HG03135 (cell line): ENCODE measurements around the gene SLC34A3.

Experiments
- ATAC-seq: cut with Tn5 transposase; IDR thresholded peaks from one replicate; pipeline ENCODE4 v1.9.1; 2021; ENCODE audit warnings: mild to moderate bottlenecking, moderate library complexity; ENCODE audit not compliant: unreplicated experiment

Gene SLC34A3

GRCh38 chr9:137217276-137218211 lies 13.2 kb upstream of the SLC34A3 start:
- ATAC-seq: no peak

GRCh38 chr9:137218212-137218753 lies 12.4 kb upstream of the SLC34A3 start:
- no peak for ATAC-seq

DNA sequence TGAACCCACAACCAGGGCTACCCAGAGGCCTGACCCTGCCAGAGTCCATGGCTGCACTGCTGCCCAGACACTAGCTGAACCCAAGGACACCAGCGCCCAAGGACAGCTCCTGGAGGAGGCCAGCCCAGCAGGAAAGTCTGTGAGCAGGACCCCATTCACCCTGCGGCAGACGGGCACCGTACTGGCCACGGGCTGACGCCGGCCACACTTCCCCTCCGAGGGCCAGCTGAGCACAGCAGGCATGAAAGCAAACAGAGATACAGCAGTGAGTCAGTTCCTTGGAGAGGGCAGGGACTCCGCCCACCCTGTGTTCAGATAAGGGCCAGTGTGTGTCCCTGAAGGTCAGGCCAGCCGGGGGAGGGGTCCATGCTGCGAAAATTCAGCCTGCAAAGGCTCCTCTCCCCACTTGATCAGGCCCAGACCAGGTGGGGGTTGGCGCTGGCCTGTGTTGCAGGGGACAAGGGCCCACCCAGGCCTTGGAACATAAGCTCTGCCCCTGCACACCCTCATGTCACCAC lies 11.9 kb upstream of the SLC34A3 start:
- ATAC-seq: no peak

DNA sequence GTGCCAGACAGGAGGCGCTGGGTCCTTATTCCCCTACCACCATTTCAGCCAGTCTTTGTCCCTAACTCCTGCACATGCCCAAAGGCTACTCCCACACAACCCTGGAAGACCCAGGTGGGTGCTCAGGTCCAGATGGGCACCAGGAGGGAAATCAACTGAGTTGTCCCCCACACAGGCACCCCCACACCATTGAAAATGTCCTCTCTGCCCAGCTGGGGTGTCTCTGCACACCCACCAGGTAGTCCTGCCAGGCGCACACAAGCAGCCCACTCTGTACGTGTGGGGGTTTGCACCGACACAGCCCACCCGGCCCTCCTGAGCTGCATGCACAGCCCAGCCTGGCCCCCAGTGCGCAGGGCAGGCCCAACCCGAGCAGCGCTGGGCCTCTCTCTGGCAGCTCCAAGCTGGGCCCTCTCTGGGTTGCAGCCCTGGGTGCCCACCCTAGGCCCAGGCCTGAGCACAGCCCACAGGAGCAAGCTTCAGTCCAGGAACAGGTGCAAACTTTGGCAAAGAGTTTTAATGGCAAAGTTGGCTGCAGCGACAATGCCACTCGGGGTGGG lies 10.9 kb upstream of the SLC34A3 start:
- ATAC-seq: no peak

DNA sequence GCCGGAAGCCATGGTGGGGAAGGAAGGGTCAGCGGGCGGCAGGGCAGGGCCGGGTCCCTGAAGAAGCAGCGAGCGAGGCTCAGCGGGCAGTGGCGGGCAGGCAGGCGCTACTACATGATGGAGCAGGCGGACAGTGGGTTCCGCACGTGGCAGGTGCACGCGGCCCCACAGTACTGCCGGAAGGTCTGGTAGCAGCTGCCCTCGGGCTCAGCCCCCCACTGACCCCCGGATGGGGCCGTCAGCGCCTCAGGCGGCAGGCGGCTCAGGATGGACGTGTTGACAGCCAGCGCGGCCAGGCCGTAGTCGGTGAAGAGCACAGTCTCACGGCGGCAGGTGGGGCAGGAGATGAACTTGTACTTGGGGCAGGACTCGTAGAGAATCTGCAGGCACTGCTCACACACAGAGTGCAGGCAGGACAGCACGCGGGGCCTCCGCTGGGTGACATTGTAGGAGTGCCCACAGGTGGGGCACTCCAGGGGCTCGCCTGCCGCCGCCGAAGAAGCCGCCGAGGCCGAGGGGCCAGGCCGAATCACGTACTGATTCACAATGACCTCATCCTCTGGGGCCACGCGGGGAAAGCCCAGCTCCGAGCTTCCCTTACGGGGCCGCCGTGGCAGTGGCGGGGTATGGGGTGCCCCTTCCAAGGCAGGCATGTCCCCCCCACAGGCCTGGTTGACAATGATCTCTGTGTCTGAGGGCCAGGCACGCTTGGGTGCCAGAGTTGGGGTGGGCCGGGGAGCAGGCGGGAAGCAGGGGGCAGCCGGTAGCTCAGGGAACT lies 10.2 kb upstream of the SLC34A3 start:
- ATAC-seq: no peak

DNA sequence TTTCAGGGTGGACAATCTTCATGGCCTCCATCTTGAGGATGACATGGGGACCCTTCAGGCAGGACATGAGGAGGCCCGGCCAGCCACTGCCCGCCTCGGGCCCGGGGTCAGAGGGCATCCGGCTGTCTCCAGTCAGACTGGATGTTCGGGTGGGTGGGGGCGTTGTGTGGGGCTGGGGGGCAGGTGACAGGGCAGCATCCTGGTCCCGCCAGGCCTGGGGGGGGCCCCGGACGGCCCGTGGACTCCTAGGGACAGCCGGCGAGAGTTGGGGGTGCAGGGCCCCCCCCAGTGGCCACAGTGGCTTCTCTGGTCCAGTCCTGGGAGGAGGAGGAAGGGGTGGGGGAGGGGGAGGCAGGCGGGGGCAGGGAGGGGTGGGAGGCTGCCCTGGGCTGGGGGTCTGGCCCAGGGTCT lies 9.6 kb upstream of the SLC34A3 start:
- no peak for ATAC-seq

DNA sequence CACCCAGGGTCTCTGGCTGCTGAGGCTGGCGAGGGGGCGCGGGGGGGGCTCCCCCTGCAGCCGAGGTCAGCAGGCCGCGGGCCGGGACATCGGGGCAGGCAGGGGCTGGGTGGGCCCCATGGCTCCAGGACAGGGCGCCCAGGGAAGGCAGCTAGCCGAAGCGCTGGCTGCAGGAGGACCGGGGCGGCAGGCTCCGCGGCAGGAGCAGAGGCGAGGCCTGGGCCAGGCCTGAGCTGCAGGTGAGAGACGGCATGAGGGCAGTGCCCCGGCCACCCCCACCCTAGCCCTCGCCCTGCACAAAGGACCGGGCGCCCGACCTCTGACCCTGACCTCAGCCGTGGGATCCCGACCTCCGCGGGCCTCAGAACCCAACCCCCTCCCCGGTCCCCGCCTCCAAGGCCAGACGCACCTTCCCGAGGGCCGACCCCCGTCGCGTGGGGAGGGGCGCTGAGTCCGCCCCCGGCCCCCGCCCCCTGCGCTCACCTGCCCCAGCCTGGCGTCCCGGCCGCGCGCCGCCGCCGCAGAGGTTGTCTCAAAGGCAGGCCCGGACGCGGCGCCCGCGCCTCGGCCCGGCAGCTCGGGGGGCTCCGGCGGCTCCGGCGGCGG lies 9.1 kb upstream of the SLC34A3 start:
- no peak for ATAC-seq

GRCh38 chr9:137222190-137223077 lies 8.3 kb upstream of the SLC34A3 start, which contains the start of gene RNF208:
Gene RNF208, minus strand, starts transcription at chr9:137222240. Its CDS starts 1,028 bp downstream, at chr9:137221212.
- peak; percentile 5 for ATAC-seq

DNA sequence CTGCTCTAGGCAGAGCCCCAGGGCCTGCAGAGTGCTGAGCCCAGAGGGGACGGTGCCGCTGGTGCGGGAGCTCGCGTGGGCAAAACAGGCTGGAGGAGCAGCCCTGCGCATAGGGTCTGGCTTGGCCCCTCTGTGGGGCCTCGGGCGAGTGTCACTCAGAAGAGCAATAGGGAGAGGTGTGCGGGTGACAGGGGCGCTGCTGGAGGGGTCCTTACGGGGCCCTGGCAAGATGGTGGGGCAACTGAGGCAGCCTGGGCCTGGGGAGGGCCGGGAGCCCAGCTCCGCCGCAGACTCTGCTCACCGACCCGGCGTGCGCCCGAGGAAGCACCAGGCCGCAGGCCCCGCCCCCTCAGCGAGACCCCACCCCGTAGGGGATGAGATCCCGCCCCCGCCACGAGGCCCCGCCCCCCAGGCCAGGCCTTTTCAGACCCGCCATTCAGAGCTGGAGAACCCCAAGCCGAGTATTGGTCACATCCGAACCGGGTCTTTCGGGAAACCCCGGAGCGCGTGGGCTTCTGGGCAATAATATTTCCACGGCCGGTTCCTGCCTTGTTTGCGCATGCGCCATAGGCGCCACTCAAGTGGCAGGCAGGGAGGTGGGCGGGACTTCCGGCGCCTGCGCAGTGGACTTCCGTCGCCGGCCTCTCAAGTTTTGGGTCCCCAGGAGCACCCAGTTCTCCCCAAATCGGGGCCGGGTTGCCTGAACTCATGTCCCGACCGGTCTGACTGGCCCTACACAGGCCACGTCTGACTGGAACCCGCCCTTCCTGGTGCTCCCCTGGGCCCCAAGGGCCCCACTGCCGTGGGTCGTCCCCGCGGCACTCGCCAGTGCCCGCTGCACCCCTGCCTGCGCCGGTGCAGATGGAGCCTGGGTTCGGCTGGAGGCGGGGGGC lies 7.4 kb upstream of the SLC34A3 start:
- peak; percentile 68 for ATAC-seq

GRCh38 chr9:137224830-137225694 lies 5.6 kb upstream of the SLC34A3 start, which contains the start of gene CYSRT1:
Gene CYSRT1, plus strand, starts transcription at chr9:137225174. Its CDS starts 448 bp downstream, at chr9:137225622.
- no peak for ATAC-seq

GRCh38 chr9:137225699-137226331 lies 4.9 kb upstream of the SLC34A3 start:
- no peak for ATAC-seq

DNA sequence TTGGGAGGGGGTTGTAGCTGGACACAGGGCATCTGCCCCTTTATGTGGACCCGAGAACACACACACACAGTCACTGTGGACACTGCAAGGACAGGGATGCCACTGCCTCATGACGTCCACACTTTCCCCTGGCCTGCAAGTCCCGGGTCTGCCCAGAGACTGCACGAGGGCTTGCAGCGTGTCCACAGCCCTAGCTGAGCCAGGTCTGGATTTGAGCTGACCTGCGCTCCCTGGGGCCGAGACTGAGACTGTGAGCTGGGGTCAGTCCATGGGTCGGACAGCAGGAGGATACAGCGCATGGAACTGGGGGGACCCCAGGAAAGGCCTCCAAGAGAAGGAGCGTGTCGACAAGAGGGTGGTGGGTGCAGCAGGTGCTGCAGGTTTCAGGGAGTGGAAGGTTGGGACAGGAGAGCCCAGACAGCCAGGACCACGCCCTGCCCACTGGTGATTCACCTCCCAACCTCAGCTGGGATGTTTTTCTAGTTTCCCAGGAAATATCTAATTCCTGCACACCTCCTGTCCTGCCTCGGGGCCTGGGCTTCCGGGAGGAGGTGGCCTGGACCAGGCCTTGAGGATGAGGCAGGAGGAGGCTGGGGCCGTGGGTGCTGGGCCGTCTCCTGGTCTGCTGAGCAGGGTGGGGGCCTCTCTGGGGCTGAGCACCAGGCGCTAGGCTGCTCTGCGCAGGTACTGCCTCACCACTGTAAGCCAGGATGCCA lies 4.2 kb upstream of the SLC34A3 start:
- ATAC-seq: no peak

DNA sequence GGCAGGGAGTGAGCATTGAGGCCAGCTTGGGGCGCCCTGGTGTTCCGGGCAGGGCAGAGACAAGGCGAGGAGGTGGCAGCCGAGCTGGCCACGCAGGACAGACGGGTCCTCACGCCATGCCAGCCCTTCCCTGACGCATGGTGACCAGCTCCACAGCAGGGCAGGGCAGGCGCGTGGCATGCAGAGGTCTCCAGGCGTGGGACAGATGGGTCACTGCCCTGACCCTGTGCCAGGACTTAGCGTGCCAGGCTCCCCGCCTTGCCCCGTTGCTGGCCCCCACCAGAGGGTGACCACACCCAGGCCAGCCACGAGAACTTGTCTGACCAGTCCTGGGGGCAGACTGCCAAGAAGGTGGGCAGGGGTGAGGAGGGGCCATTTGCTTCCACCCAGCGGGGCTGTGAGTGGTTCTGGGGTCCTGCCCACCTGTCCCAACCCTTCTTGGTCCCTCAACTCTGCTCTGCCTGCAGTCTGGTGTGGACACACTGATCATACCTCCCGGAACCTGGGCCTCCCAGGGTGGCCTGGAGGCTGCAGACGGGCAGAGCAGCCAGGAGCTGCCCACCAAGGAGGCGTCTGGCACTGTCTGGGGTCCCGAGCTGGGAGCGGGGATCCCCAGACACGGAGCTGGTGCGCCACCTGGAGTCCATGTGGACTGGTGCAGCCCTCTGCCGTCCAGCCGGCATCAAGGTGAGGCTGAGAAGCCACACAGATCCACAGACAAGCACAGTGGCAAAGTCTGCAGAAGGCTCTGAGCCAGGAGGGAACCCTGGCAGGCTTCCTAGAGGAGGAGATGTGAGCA lies 3.4 kb upstream of the SLC34A3 start, which contains the start of gene RNF224:
Gene RNF224, plus strand, starts transcription at position 449 of the 799 bp plus-strand sequence. CDS start 834 bp downstream, outside the sequence.
- no peak for ATAC-seq

GRCh38 chr9:137227853-137228505 lies 2.7 kb upstream of the SLC34A3 start:
- no peak for ATAC-seq

- no peak for ATAC-seq
Observed at GRCh38 chr9:137228506-137228967, 2.2 kb upstream of the SLC34A3 start.
